Stimulated activated CD8-positive, alpha-beta memory T cell treated with anti-CD3 and anti-CD28 coated beads, Interleukin-15, amount 100 ng/mL, for 48 hours (primary cell): ENCODE measurements around the gene SECTM1.
"Not testable (repeated sequence)": the region's sequence is repeated elsewhere in the genome, so short reads cannot be mapped to it uniquely, and the experiment has no call there.

Experiments
- DNase-seq, 2 donors: peaks; one replicate each; pipeline ENCODE4 v3.0.0-alpha.2; 2020; ENCODE audit warnings: low read depth in 2 of 2

The SECTM1 gene

DNA sequence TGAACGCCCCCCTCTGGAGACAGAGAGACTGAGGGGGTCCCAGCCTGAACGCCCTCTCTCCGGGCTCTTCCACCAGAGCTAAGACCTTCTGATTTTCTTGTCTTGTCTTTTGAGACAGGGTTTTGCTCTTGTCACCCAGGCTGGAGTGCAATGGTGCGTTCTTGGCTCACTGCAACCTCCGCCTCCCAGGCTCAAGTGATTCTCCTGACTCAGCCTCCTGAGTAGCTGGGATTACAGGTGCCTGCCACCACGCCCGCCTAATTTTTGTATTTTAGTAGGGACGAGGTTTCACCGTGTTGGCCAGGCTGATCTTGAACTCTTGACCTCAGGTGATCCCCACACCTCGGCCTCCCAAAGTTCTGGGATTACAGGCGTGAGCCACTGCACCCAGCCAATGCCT, 14.4 kb upstream of the SECTM1 start:
- DNase-seq, result not testable (repeated sequence)

DNA sequence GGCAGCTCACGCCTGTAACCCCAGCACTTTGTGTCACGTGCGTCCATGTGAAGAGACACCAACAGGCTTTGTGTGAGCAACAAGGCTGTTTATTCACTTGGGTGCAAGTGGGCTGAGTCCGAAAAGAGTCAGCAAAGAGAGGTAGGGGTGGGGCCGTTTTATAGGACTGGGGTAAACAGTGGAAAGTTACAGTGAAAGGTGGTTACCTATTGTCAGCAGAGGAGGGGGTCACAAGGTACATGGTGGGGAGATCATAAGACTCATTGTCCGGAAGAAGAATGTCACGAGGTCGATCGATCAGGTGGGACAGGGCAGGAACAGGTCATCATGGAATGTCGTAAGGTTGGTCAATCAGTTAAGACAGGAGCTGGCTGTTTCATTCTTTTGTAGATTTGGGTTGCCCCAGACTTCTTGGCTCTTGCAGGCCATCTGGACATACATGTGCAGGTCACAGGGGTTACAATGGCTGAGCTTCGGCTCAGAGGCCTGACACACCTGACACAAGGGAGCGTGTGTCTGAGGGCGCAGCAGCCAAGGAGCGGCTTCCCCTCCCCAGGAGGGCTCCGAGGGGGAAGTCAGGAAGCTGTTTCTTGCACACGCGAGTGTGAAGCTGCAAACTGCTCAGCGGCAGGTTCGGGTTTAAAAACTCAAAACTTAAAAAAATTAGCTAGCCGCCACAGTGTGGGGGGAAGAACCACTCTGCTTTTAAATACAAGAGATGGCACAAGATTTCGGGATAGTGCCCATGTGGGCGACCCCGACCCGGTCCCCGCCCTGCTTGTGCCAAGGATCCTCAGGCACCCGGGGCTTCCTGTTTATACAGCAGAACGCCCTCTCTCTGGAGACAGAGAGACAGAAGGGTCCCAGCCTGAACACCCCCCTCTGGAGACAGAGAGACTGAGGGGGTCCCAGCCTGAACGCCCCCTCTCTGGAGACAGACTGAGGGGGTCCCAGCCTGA, 13.1 kb upstream of the SECTM1 start:
- DNase-seq, result no peak

DNA sequence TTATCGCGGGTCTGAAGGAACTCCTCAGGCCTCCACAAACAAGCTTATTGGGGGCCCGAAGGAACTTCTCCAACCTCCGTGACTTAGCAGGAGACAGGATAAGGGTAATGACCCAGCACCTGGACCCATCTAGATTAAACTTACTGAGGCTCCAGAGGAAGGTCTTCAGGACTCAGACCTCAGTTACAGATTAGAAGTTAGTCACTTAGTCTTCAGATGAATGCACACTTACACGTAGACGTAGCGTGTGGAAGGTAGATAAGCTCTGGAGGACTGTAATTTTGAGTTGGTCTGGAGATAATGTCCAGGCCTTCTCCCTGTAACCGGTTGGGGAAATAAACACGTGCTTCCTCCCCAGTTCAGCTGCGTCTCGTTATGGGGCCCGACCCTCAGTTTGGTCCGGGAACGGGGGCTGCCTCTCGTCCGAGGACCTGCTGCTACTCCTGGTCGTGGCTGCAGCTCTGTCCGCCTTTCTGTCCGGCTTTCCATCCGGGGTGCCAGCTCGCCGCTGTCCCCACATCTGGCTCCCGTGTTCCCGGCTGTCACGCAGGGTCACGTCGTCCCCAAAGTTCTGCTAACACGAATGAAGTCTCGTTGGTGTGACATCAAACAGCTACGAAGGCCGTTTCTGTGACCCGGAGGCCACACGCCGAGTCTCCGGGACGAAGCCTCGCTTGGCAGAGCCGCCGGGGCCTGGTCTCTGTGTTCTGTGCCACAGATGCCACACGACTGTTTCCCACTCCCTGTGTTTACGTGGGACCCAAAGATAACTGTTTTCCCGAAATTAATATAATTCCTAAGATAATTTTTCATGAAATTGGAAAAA, 11.8 kb upstream of the SECTM1 start:
- no peak for DNase-seq

DNA sequence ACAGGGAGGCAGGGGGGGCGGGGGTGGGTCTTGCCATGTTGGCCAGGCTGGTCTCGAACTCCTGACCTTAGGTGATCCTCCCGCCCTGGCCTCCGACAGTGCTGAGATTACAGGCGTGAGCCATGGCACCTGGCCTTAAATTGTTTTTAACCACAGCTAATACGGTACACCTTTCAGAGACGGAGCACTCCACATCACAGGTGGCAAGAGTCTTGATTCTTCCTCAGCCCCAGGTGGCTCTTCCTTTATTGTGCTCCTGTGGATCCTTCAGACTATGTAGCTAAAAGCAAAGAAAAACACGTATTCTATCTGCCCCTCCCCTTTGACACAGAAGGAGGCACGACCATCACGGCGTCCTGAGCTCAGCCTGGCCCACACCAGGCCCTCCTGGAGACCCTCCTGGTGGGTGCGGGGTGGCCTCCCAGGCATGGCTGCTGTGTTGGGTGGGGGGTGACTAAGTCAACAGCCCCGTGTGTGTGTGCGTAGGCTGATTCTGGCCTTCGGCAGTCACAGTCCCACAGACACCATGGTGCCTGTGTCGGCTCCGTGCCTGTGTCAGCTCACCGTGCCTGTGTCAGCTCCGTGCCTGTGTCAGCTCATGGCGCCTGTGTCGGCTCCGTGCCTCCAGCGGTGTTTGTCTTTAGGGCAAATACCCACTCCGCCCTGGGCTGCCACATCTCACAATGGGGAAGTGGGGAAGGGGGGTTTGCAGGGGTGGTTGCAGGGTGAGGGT, 10.8 kb upstream of the SECTM1 start:
- no peak for DNase-seq

DNA sequence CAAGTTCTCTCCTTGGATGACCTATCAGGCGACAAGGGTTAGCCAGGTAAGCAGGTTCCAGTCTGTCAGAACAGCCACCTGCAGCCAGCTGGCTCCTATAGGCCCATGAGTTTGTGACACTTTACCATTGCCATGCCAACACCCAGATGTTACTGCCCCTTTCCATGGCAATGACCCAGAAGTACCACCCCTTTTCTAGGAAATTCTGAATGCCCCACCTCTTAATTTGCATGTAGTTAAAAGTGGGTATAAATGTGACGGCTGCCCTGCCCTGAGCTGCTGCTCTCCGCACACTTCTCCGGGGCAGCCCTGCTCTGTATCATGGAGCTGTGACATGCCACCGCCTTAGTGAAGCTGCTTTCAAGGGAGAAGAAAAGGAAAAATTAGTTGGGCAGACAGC, 10.0 kb upstream of the SECTM1 start:
- DNase-seq, result no peak

DNA sequence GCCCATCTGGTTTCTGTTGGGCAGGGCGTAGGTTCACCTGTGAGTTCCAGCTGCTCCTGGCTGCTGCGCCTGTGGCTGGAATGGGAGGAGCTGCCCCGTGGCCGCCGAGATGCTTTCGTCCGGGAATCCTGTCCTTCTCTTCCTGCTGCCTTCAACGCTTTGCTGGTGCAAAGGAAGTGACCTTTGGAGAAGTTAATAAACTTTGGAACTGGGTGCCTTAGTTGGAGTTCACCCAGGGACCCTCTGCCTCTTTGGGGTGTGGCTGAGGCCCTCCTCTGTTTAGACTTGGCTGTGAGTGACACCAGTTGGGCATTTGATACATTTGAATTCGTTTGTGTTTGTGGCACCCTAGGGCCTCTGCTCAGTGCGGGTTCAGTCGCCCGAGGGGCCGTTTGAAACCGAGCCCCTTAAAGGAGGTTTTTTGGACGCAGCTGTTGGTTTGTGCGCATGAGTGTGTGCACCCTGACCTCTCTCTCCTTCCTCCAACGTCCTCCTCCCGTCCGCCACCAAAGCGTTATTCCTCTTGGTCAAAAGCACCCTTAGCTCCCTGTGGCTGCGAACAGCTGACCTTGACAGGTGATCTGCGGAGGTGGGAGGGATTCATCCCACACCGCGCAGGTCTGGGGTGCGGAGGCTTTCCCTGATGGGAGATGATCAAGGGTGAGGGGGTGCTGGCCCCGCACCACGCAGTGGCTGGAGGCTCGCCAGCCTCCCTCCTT, 9.0 kb upstream of the SECTM1 start:
- DNase-seq, result no peak

DNA sequence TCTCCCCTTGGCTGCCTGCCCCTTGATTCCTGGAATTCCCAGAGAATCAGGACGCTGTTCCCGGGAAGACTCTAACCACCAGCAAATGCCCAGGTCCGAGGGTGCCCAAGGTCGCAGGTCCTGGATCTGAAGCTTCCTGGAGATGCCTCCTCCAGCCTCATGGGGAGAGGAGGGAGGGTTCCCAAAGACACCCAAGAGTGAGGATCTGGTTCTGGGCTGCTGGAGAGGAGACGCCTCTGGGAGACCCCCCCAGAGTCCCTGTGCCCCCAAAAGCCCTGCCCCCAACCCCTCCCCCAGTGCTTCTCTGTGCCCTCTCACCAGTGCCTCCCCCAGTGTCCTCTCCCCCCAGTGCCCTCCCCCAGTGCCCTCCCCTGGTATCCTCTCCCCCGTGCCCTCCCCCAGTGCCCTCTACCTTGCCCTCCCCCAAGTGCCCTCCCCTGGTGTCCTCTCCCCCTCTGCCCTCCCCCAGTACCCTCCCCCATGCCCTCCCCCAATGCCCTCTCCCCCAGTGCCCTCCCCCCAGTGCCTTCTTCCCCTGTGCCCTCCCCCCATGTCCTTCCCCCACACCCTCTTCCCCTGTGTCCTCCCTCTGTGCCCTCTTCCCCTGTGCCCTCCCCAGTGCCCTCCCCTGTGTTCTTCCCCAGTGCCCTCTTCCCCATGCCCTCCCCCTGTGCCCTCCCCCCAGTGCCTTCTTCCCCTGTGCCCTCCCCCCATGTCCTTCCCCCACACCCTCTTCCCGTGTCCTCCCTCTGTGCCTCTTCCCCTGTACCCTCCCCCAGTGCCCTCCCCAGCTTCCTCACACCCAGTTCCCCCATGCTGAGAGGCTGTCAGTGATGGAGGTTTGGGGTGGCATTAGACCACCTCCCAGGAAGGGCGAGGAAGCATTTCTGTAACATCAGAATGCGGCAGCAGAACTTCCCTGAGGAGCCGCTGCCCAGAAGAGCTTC, 6.3 kb upstream of the SECTM1 start:
- DNase-seq, result no peak

DNA sequence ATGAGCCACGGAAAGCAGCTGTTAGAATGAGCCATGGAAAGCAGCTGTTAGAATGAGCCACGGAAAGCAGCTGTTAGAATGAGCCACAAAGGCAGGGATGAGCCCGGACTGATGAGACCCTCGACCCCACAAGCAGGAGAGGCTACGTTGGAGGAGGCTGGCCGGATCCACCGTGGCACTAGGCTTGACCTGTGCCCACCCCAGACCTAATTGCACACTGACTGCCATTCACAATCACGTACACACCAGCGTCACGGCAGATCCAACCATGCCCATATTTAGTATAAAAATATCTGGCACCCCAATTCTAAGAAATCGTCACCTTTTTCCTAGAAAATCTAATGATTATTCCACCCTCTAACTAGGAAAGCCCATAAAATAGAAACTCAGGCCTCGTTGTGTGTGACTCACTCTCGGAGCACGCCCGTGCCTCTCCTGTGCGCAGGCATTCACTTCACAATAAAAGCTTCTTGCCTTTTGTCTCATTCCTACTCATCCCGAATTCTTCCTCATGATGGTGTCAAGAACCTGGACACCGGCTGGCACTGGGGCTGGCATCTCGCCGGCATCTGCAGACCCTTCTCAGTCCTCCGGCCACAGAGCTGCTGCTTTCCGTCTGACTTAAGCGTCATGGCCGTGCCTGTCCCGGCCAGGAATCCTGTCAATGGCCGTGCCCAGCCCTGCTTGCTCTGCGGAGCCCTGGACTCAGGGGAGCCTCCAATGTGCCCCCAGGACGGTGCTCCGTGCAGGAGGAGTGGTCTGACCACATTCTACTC, 5.5 kb upstream of the SECTM1 start:
- no peak for DNase-seq

DNA sequence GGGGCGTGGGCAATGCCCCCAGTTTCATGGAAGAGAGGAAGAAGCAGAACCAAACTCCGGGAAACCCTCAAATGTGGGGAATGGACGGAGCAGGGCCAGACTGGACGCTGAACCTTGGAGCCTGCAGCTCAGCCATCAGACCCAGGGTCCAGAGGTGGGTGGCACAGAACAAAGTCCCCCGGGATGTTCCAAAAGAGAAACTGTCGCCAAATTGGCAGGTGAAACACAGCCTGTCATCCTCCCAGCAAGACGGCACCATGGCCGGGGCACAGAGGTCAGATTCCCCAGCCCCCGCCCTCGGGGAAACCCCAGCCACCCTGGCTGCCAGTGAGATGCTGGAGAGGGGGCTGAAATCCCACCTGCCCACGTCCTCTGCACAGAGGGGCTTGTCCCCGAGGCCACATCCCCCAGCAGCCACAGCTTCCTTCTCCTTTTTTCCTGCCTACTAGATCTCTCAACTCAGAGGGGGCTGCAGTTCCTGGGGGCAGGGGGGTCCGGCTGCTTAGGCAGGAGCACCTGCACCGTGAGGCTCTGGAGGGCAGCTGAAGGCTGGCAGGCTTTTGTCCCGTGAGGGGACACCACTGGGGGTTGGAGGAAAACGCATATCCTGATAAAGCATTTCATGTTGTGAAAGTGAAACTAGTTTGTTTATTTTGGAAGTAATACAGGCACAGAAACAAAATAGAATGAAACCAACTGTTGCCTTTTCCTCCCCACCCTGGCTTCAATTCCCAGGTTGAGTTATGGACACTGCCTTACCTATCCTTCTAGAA, 1.2 kb upstream of the SECTM1 start:
- no peak for DNase-seq

DNA sequence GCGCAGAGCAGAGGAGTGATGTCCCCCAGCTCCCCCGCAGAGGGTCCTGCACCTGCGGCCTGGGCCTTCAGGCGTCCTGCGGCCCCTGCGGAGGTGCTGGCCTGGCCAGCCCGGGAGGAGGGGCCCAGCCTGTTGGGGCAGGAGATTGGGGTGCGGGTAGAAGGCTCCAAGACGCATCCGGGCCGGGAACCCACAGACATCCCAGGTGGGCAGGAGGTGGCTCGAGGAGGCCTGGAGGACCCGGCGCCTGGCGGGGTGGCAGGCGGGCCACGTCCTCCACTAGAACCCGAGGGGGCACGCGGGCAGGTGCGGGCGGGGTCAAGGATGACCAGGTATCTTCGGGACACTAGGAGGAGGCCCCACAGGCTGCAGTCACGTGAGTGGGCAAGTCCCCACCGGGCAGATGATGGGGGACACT, 647 bp upstream of the SECTM1 start:
- no peak for DNase-seq

DNA sequence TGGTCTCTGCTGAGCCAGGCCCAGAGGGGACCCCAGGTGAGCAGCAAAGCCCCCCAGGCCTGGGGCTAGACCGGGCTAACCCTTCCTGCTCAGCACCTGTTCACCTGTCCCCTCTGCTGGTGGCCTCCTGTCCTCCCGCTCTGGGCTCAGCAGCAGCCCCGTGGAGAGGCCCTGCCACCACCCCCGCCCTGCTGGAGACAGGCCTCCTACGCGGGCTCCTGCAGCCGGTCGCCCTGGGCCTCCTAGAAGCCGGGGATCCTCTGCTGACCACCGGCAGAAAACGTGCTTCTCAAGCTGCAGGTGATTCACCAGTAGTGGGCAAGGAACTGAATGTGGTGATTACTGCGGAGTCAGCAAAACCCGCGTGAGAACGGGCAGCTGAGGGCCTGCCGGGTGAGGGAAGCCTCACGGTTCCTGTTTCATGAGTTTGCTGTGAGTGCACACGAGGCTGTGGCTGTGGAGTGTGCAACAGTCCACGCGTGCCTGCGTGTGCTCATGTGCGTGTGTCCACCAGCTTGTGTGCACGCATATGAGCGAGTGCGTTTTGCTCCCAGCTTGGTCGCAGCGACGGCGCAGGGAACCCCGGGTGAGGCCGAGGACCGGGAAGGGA, 792 bp downstream of the SECTM1 start:
- no peak for DNase-seq

DNA sequence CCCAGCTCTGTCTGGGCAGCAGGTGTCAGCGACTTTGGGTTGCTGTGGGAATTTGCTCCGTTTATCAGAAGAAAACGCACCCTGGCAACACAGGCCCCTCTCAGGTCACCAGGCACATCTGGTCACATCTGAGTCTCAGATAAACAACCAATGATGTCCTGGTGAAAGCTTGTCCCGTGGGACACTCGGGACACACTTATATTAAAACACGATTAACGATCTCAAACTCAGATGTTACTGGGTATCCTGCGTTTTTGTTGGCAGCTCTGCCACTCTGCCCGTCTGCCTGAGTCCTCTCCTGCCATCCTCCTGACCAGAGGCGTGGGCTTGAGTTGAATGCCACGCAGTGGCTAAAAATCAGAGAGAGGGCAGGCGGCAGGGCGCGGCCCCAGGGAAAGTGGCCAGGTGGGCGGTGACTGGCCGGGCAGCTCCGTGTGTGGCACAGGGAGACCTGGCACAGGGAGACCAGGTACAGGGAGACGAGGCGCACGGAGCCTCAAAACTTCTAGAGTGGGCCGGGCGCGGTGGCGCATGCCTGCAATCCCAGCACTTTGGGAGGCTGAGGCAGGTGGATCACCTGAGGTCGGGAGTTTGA, 2.1 kb downstream of the SECTM1 start:
- no peak for DNase-seq

DNA sequence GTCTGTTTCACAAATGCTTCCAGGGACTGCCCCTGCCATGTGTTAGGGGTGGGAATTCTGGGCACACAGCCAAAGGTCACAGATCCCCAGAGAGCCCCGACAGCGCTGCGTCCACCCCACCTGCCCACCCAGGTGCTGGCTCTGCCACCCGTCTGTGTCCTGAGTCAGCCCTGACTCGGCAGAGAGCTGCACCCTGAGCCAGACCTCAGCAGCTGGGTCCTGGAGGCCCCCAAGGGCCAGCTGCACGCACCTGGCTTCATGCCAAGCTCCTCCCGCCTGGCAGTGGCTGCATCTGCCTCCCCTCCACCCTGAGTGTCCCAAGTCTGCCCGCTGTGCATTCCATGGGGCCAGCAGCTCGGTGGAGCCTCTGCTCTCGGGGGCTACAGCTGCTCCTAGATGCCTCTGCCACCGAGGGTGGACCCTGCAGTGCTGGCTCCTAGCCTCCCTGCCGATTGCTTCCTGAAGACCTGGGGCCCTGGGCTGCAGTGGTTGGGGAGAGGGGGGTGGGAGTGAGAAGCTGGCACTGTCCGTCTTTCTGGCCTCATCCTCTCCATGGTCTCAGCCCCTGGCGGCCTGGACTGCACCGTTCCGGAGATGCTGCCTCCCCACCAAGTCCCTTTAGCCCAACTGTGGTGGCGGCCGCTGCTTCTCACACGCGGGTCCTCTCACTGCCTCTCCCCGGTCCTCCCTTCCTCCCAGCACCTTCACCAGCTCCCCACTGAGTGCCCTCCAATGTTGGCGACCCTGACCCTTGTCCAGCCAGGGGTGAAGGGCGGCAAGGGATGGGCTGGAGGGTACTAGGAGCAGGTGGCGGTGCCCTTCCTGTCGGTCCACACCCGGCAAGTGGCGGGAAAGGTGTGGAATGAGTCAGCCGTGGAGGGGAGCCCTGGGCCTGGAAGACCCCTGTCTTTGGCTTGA, 3.0 kb downstream of the SECTM1 start:
- no peak for DNase-seq

DNA sequence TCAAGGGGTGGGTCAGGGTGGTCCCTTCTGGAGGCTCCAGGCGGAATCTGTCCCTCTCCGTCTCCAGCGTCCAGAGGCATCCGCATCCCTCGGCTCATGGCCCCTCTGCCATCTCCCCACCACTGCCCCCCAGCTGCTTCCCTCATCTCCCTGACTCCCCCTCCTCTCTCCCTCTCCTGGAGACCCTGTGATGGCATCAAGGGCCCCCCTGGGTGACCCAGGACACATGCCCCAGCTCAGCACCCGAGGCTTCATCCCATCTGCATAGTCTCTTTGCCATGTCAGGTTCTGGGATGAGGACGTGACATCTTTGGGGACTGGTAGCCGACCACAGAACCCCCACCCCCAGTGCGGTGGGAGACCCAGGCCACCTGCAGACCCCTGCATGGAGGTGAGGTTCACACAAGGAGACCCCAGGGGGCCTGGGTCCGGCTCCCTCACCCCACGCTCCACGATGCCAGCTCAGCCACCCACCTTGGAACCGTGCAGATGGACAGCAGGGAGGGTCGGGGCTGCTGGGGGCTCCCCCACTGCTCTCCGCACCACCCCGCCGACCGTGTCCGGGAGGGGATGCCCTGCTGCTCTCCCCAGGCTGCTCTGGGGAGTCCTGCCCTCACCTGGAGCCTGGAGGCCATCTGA, 3.8 kb downstream of the SECTM1 start:
- DNase-seq, result no peak

DNA sequence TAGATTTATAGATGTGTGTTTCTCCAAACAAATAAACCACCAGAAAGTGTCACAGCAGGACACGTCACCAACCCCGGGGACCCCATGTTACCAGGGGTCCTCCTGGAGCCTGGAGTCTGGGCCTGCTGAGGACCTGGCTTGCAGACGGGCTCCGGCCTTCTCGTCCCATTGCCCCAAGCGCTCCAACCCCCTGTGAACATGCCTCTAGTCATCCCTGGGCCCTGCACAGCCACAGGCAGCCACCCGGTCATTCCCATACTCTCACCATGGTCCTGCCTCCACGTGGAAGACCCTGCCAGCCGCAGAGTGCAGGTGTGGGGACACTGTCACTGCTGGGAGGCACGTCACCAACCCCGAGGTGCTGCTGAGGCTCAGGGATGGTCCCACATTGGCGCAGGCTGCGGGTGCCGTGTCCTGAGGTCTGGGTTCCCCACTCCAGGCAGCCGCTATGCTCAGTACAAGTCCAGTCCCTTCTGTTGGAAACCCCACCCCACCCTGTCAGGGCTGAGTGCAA, 4.5 kb downstream of the SECTM1 start:
- no peak for DNase-seq
